ENCODE data around the gene FAU. TPM values are rescaled to one million over a fixed set of nuclear protein-coding genes. Genes with fewer than 3 reads are reported as not detected.
"Not testable (repeated sequence)": the region's sequence is repeated elsewhere in the genome, so short reads cannot be mapped to it uniquely, and the experiment has no call there.

Gene FAU
- polyA plus RNA-seq, 1 of the 3 experiments (the other 2 are of a cell fraction), result 1,210 TPM

GRCh38 chr11:65150131-65150508 is 28.2 kb upstream of the FAU start:
- WGBS (ENCODE audit: low lambda C conversion rate), result 92% methylated on average over 10 of the region's 10 CpGs
- not testable (repeated sequence) for H3K4me3 ChIP-seq (ENCODE audit: low read depth in 2 of 2, low read length in 1 of 2); H3K9ac ChIP-seq; H4K20me1 ChIP-seq (ENCODE audit: insufficient read depth); H3K9me3 ChIP-seq; DNase-seq; H3K27me3 ChIP-seq (ENCODE audit: insufficient read depth); H3K9me2 ChIP-seq; H3K79me2 ChIP-seq (ENCODE audit: insufficient read depth); H3K36me3 ChIP-seq (replicated peaks in 1 of 2; ENCODE audit: control insufficient read depth in 1 of 2, insufficient read depth in 2 of 2, low read length in 1 of 2); H2AFZ ChIP-seq (ENCODE audit: low read depth)
- Histone ChIP-seq H3K27ac (ENCODE audit: low read depth in 2 of 2, low read length in 1 of 2) (peak overlapping the region; percentile 47 to 76; a peak in 3 of 4 replicates), H3K4me1 (ENCODE audit: control insufficient read depth in 1 of 2, insufficient read depth in 2 of 2, low read depth in 1 of 2, low read length in 1 of 2) (peaks cover 11% of the 10 kb centered on the region in 2 experiments; a peak in 2 of 4 replicates), H3F3A (replicated peaks; ENCODE audit: insufficient read depth) (peaks cover 14% of the 10 kb centered on the region), H3K4me2 (peak overlapping the region; percentile 56; the same call in 1 of the 2 replicates)
- POLR2A ChIA-PET, result interaction anchor here (0.5 kb wide), 1 partner anchor 30 kb away, joined by 3 read pairs; no protein-coding TSS in a partner anchor
- CTCF ChIA-PET, result interaction anchor here (1.0 to 3.8 kb wide), 2 partner anchors 14 to 36 kb away, joined by 3 to 13 read pairs; no protein-coding TSS in a partner anchor

GRCh38 chr11:65148657-65149056 is 26.7 kb upstream of the FAU start:
- Histone ChIP-seq H3K4me2 (no peak overlapping the region), H4K20me1 (ENCODE audit: insufficient read depth) (no peaks in the 10 kb centered on the region), H2AFZ (ENCODE audit: low read depth) (no peak overlapping the region), H3K27me3 (ENCODE audit: insufficient read depth) (no peaks in the 10 kb centered on the region), H3K9me2 (no peaks in the 10 kb centered on the region), H3K27ac (ENCODE audit: low read depth in 2 of 2, low read length in 1 of 2) (no peak overlapping the region), H3K36me3 (replicated peaks in 1 of 2; ENCODE audit: control insufficient read depth in 1 of 2, insufficient read depth in 2 of 2, low read length in 1 of 2) (no peaks in the 10 kb centered on the region), H3F3A (replicated peaks; ENCODE audit: insufficient read depth) (peaks cover 14% of the 10 kb centered on the region), H3K79me2 (ENCODE audit: insufficient read depth) (no peaks in the 10 kb centered on the region), H3K4me1 (ENCODE audit: control insufficient read depth in 1 of 2, insufficient read depth in 2 of 2, low read depth in 1 of 2, low read length in 1 of 2) (peaks cover 11% of the 10 kb centered on the region in 2 experiments; a peak in 2 of 4 replicates), H3K9me3 (no peaks in the 10 kb centered on the region), H3K9ac (no peak overlapping the region), H3K4me3 (ENCODE audit: low read depth in 2 of 2, low read length in 1 of 2) (no peak overlapping the region)
- ChIA-PET POLR2A (interaction anchor here (0.6 kb wide), 1 partner anchor 11 kb away, joined by 5 read pairs; no protein-coding TSS in a partner anchor), CTCF (interaction anchor here (0.9 to 3.8 kb wide), 6 partner anchors 11 to 181 kb away, joined by 3 to 13 read pairs (median 4); no protein-coding TSS in a partner anchor)
- WGBS (ENCODE audit: low lambda C conversion rate), result 79% methylated on average over 5 of the region's 5 CpGs
- no peak for DNase-seq
- TF ChIP-seq TCF12 (IDR thresholded peaks at IDR 0.05), result no peak

DNA sequence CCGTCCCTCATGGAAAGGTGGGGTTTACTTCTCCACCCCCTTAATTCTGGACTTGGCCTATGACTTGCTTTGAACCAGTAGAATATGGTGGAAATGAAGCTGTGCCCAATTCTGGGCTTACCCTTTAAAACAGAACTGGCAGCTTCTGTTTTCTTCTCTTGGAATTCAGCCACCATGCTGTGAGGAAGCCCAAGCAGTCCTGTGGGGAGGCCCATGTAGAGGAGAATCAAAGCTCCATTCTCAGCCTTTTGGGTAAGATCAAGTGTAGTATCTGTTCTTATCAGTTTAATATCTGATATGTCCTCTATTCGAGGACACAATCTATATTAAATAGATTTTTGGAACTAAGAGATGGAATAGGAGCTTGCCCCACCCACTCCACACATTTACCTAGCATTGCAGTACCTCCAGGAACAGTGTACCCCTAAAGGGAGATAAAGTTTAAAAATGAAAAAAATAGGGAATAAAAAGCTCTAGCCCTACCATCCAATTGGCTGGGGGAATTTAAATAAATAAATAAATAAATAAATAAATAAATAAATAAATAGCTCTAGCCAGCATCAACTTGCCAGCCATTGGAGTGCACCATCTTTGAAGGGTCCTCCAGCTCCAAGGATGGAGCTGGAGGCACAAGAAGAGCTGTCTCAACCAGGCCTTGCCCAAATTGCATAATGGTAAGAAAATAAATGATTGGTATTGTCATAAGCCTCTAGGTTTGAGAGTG is 25.6 kb upstream of the FAU start:
- Histone ChIP-seq H3K27ac (ENCODE audit: low read depth in 2 of 2, low read length in 1 of 2) (no peak overlapping the region), H2AFZ (ENCODE audit: low read depth) (no peak overlapping the region), H3K36me3 (replicated peaks in 1 of 2; ENCODE audit: control insufficient read depth in 1 of 2, insufficient read depth in 2 of 2, low read length in 1 of 2) (no peaks in the 10 kb centered on the region), H3K79me2 (ENCODE audit: insufficient read depth) (no peaks in the 10 kb centered on the region), H3K9me2 (no peaks in the 10 kb centered on the region), H3K4me2 (no peak overlapping the region), H4K20me1 (ENCODE audit: insufficient read depth) (no peaks in the 10 kb centered on the region), H3K4me3 (ENCODE audit: low read depth in 2 of 2, low read length in 1 of 2) (no peak overlapping the region), H3K27me3 (ENCODE audit: insufficient read depth) (no peaks in the 10 kb centered on the region), H3K4me1 (ENCODE audit: control insufficient read depth in 1 of 2, insufficient read depth in 2 of 2, low read depth in 1 of 2, low read length in 1 of 2) (peaks cover 11% of the 10 kb centered on the region in 2 experiments; a peak in 2 of 4 replicates), H3F3A (replicated peaks; ENCODE audit: insufficient read depth) (peaks cover 14% of the 10 kb centered on the region), H3K9ac (no peak overlapping the region), H3K9me3 (no peaks in the 10 kb centered on the region)
- DNase-seq, result no peak
- WGBS (ENCODE audit: low lambda C conversion rate), result 20% methylated on average over 2 of the region's 2 CpGs
- POLR2A ChIA-PET, result no interaction called here
- CTCF ChIA-PET, result interaction anchor here (0.9 to 3.8 kb wide), 5 partner anchors 9 to 168 kb away, joined by 3 to 13 read pairs (median 4); no protein-coding TSS in a partner anchor
- TF ChIP-seq RFX5 (IDR thresholded peaks at IDR 0.05; ENCODE audit: low read length) (no peak), NFIC (IDR thresholded peaks at IDR 0.05; ENCODE audit: borderline replicate concordance) (no peak), REST (IDR thresholded peaks at IDR 0.05; ENCODE audit: low read depth, low read length) (no peak), MEF2A (IDR thresholded peaks at IDR 0.05; ENCODE audit: borderline replicate concordance, low read depth) (no peak), RXRA (IDR thresholded peaks at IDR 0.05; ENCODE audit: borderline replicate concordance, low read depth) (no peak), FOSL2 (IDR thresholded peaks at IDR 0.05; ENCODE audit: borderline replicate concordance, low read depth) (no peak), MXI1 (IDR thresholded peaks at IDR 0.05; ENCODE audit: low read depth, low read length) (no peak), PBX3 (IDR thresholded peaks at IDR 0.05) (no peak), FOXM1 (IDR thresholded peaks at IDR 0.05; ENCODE audit: low read depth) (no peak), ELF1 (IDR thresholded peaks at IDR 0.05) (no peak), SIN3A (IDR thresholded peaks at IDR 0.05; ENCODE audit: borderline replicate concordance, low read depth, low read length) (no peak), RAD21 (IDR thresholded peaks at IDR 0.05; ENCODE audit: low read length) (no peak)
- TF ChIP-seq, protein P1, sequence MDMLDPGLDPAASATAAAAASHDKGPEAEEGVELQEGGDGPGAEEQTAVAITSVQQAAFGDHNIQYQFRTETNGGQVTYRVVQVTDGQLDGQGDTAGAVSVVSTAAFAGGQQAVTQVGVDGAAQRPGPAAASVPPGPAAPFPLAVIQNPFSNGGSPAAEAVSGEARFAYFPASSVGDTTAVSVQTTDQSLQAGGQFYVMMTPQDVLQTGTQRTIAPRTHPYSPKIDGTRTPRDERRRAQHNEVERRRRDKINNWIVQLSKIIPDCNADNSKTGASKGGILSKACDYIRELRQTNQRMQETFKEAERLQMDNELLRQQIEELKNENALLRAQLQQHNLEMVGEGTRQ (IDR thresholded peaks at IDR 0.05; ENCODE audit: borderline replicate concordance, low read depth, low read length), result no peak

Measured in SK-N-SH (cell line).